EH (cell line): ENCODE data around the gene SORCS3.
A peak's percentile ranks its signal among the peaks of the same experiment; 100 is the strongest.

Source experiments
- DNase-seq: peaks from one replicate; pipeline ENCODE4 v3.0.0-alpha.2; 2015; ENCODE audit warnings: low read depth

Gene SORCS3

GRCh38 chr10:104779701-104780100, 138.6 kb downstream of the SORCS3 start:
- DNase-seq: no peak

GRCh38 chr10:104780165-104780564, 139.1 kb downstream of the SORCS3 start:
- no peak for DNase-seq

GRCh38 chr10:104780946-104781595, 140.0 kb downstream of the SORCS3 start:
- DNase-seq: no peak

- DNase-seq: no peak
Observed at GRCh38 chr10:104784452-104784851, 143.4 kb downstream of the SORCS3 start.

GRCh38 chr10:104791471-104791870, 150.4 kb downstream of the SORCS3 start:
- no peak for DNase-seq

- DNase-seq: no peak
Observed at GRCh38 chr10:104795411-104795810, 154.3 kb downstream of the SORCS3 start.

- DNase-seq: no peak
Observed at GRCh38 chr10:104796823-104797222, 155.7 kb downstream of the SORCS3 start.

GRCh38 chr10:104802941-104803340, 161.9 kb downstream of the SORCS3 start:
- no peak for DNase-seq

- DNase-seq: no peak
Observed at GRCh38 chr10:104804880-104805279, 163.8 kb downstream of the SORCS3 start.

- DNase-seq: no peak
Observed at GRCh38 chr10:104806801-104807200, 165.7 kb downstream of the SORCS3 start.

- no peak for DNase-seq
Observed at GRCh38 chr10:104807581-104808310, 166.7 kb downstream of the SORCS3 start.

- no peak for DNase-seq
Observed at GRCh38 chr10:104809288-104810090, 168.4 kb downstream of the SORCS3 start.

- no peak for DNase-seq
Observed at GRCh38 chr10:104811166-104811565, 170.1 kb downstream of the SORCS3 start.

GRCh38 chr10:104816501-104816900, 175.4 kb downstream of the SORCS3 start:
- DNase-seq: no peak

- no peak for DNase-seq
Observed at GRCh38 chr10:104819731-104820130, 178.6 kb downstream of the SORCS3 start.

GRCh38 chr10:104822088-104822487, 181.0 kb downstream of the SORCS3 start:
- DNase-seq: no peak

- DNase-seq: peak; percentile 35
Observed at GRCh38 chr10:104824380-104825006, 183.4 kb downstream of the SORCS3 start.

- no peak for DNase-seq
Observed at GRCh38 chr10:104831272-104831671, 190.2 kb downstream of the SORCS3 start.

- no peak for DNase-seq
Observed at GRCh38 chr10:104834580-104834979, 193.5 kb downstream of the SORCS3 start.

GRCh38 chr10:104835422-104835821, 194.3 kb downstream of the SORCS3 start:
- no peak for DNase-seq

- DNase-seq: no peak
Observed at GRCh38 chr10:104842704-104843103, 201.6 kb downstream of the SORCS3 start.

GRCh38 chr10:104844073-104844472, 203.0 kb downstream of the SORCS3 start:
- DNase-seq: no peak
